ENCODE results near the gene IGSF8. TPM values are rescaled to one million over a fixed set of nuclear protein-coding genes. Genes with fewer than 3 reads are reported as not detected.
"Not testable (repeated sequence)": the region's sequence is repeated elsewhere in the genome, so short reads cannot be mapped to it uniquely, and the experiment has no call there.

IGSF8 gene
- total RNA-seq, 1 experiment from 2014 or later, result 56.2 TPM

DNA sequence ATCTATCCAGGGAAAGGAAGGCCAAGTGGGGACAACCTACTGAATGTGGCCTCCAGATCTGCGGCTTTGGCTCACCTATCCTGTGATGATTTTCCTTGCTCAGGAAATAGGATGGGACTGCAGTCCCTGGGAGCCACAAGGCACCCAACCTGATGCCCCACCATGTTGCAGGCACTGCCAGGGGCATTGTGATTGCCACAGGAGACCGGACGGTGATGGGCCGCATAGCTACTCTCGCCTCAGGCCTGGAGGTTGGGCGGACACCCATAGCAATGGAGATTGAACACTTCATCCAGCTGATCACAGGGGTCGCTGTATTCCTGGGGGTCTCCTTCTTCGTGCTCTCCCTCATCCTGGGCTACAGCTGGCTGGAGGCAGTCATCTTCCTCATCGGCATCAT, 29.0 kb upstream of the IGSF8 start:
- H2BK20ac ChIP-seq (ENCODE audit: low read depth, low read length, poor library complexity, severe bottlenecking), result no peak overlapping the region
- no peaks in the 10 kb centered on the region for H3K9me3 ChIP-seq (ENCODE audit: control insufficient read depth, low read depth, low read length)
- no peak overlapping the region for H3K23ac ChIP-seq (ENCODE audit: insufficient read length, low read depth, low read length)
- no peaks in the 10 kb centered on the region for H3K79me1 ChIP-seq (ENCODE audit: insufficient read depth, low read depth, low read length, poor library complexity, severe bottlenecking)
- TF ChIP-seq, protein P1, sequence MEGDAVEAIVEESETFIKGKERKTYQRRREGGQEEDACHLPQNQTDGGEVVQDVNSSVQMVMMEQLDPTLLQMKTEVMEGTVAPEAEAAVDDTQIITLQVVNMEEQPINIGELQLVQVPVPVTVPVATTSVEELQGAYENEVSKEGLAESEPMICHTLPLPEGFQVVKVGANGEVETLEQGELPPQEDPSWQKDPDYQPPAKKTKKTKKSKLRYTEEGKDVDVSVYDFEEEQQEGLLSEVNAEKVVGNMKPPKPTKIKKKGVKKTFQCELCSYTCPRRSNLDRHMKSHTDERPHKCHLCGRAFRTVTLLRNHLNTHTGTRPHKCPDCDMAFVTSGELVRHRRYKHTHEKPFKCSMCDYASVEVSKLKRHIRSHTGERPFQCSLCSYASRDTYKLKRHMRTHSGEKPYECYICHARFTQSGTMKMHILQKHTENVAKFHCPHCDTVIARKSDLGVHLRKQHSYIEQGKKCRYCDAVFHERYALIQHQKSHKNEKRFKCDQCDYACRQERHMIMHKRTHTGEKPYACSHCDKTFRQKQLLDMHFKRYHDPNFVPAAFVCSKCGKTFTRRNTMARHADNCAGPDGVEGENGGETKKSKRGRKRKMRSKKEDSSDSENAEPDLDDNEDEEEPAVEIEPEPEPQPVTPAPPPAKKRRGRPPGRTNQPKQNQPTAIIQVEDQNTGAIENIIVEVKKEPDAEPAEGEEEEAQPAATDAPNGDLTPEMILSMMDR (conservative IDR thresholded peaks at IDR 0.05), result no peak
- H2BK120ac ChIP-seq (ENCODE audit: low read depth, low read length, poor library complexity, severe bottlenecking), result no peak overlapping the region
- Mint-ChIP-seq H3K4me1 (peaks cover 6 to 11% of the 10 kb centered on the region in 2 experiments), H3K9me3 (no peaks in the 10 kb centered on the region), H3K27ac (no peak overlapping the region), H3K4me3 (no peak overlapping the region), H3K27me3 (ENCODE audit: low read depth) (peaks cover 2% of the 10 kb centered on the region; the same call in 1 of the 2 replicates), H3K36me3 (ENCODE audit: insufficient read depth in 1 of 3, low read depth in 3 of 3) (peaks cover 0 to 72% (median 72%) of the 10 kb centered on the region in 3 experiments; a peak in 5 of 7 replicates)
- H3K14ac ChIP-seq (ENCODE audit: insufficient read depth, low read length), result no peak overlapping the region
- no peaks in the 10 kb centered on the region for H3K23me2 ChIP-seq (ENCODE audit: insufficient read length, low read depth, low read length, poor library complexity, severe bottlenecking)
- H3K9ac ChIP-seq (ENCODE audit: extremely low read depth, insufficient read length, low read length), result no peak overlapping the region
- no peak overlapping the region for H2BK15ac ChIP-seq (ENCODE audit: low read depth, low read length)
- no peak overlapping the region for H3K18ac ChIP-seq (ENCODE audit: insufficient read length, low read depth, low read length)
- H2BK5ac ChIP-seq (ENCODE audit: insufficient read length, low read length), result no peak overlapping the region
- H3K4ac ChIP-seq (ENCODE audit: low read depth, low read length), result no peak overlapping the region
- no peaks in the 10 kb centered on the region; the same call in 1 of the 2 replicates for H3K4me1 ChIP-seq (ENCODE audit: insufficient read depth, low read length)
- H3K27ac ChIP-seq (ENCODE audit: insufficient read length, low read depth, low read length), result no peak overlapping the region
- no peaks in the 10 kb centered on the region for H4K20me1 ChIP-seq (ENCODE audit: control insufficient read depth, insufficient read depth, insufficient read length)
- no peak overlapping the region for H2AK5ac ChIP-seq (ENCODE audit: insufficient read length, low read length)
- no peak overlapping the region for H4K8ac ChIP-seq (replicated peaks; ENCODE audit: insufficient read length, low read depth, low read length)
- no peaks in the 10 kb centered on the region for H3K27me3 ChIP-seq (ENCODE audit: insufficient read depth, low read length)
- DNase-seq, result no peak
- no peak overlapping the region for H4K91ac ChIP-seq (ENCODE audit: insufficient read length, low read depth, low read length)
- no peaks in the 10 kb centered on the region for H3K79me2 ChIP-seq (ENCODE audit: insufficient read depth, low read length)
- no peak overlapping the region for H3K56ac ChIP-seq (ENCODE audit: insufficient read length, low read depth, low read length)
- H2BK12ac ChIP-seq (ENCODE audit: insufficient read length, low read depth, low read length), result no peak overlapping the region
- H2AFZ ChIP-seq (ENCODE audit: low read length), result no peak overlapping the region
- WGBS (ENCODE audit: extremely low coverage, insufficient read length, low lambda C conversion rate), result no CpG with 5 or more reads among the region's 9 CpGs
- H3T11ph ChIP-seq (ENCODE audit: low read length), result no peak overlapping the region
- H3K4me2 ChIP-seq (ENCODE audit: insufficient read depth, insufficient read length, low read length), result no peak overlapping the region
- no peak overlapping the region for H4K5ac ChIP-seq (ENCODE audit: insufficient read length, low read depth, low read length)

DNA sequence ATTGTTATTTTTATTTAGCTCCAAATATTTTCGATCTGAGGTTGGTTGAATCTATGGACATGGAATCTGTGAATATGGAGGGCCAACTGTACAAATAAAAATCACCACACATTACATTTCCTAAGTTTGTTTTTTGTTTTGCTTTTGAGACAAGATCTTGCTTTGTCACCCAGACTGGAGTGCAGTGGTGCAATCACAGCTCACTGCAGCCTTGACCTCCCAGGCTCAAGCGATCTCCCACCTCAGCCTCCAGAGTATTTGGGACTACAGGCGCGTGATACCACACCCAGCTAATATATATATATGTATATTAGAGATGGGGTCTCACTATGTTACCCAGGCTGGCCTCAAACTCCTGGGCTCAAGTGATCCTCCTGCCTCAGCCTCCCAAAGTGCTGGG, 27.9 kb upstream of the IGSF8 start:
- H3K79me2 ChIP-seq (ENCODE audit: insufficient read depth, low read length); H3K23me2 ChIP-seq (ENCODE audit: insufficient read length, low read depth, low read length, poor library complexity, severe bottlenecking); H2BK20ac ChIP-seq (ENCODE audit: low read depth, low read length, poor library complexity, severe bottlenecking); H3K14ac ChIP-seq (ENCODE audit: insufficient read depth, low read length); H3T11ph ChIP-seq (ENCODE audit: low read length); H3K4me2 ChIP-seq (ENCODE audit: insufficient read depth, insufficient read length, low read length); H2BK12ac ChIP-seq (ENCODE audit: insufficient read length, low read depth, low read length); H3K56ac ChIP-seq (ENCODE audit: insufficient read length, low read depth, low read length); H4K20me1 ChIP-seq (ENCODE audit: control insufficient read depth, insufficient read depth, insufficient read length); H3K4me1 ChIP-seq (ENCODE audit: insufficient read depth, low read length); H3K9me3 ChIP-seq (ENCODE audit: control insufficient read depth, low read depth, low read length); H2AFZ ChIP-seq (ENCODE audit: low read length); H2AK5ac ChIP-seq (ENCODE audit: insufficient read length, low read length); H3K79me1 ChIP-seq (ENCODE audit: insufficient read depth, low read depth, low read length, poor library complexity, severe bottlenecking); H3K27me3 Mint-ChIP-seq (ENCODE audit: low read depth); H3K4ac ChIP-seq (ENCODE audit: low read depth, low read length); H3K18ac ChIP-seq (ENCODE audit: insufficient read length, low read depth, low read length); H3K9ac ChIP-seq (ENCODE audit: extremely low read depth, insufficient read length, low read length); H3K27ac Mint-ChIP-seq; H3K27ac ChIP-seq (ENCODE audit: insufficient read length, low read depth, low read length); H2BK15ac ChIP-seq (ENCODE audit: low read depth, low read length); H3K27me3 ChIP-seq (ENCODE audit: insufficient read depth, low read length); H3K9me3 Mint-ChIP-seq; H2BK5ac ChIP-seq (ENCODE audit: insufficient read length, low read length); H4K91ac ChIP-seq (ENCODE audit: insufficient read length, low read depth, low read length); H4K5ac ChIP-seq (ENCODE audit: insufficient read length, low read depth, low read length); H4K8ac ChIP-seq (replicated peaks; ENCODE audit: insufficient read length, low read depth, low read length); H3K4me3 Mint-ChIP-seq; H2BK120ac ChIP-seq (ENCODE audit: low read depth, low read length, poor library complexity, severe bottlenecking); H3K23ac ChIP-seq (ENCODE audit: insufficient read length, low read depth, low read length); DNase-seq: not testable (repeated sequence)
- Mint-ChIP-seq H3K36me3 (ENCODE audit: insufficient read depth in 1 of 3, low read depth in 3 of 3) (peaks cover 0 to 76% (median 74%) of the 10 kb centered on the region in 3 experiments; a peak in 5 of 7 replicates), H3K4me1 (peaks cover 6 to 11% of the 10 kb centered on the region in 2 experiments)
- no CpG with 5 or more reads among the region's 4 CpGs for WGBS (ENCODE audit: extremely low coverage, insufficient read length, low lambda C conversion rate)

All from H9 (cell line).